ENCODE results near the gene SMC3.

The SMC3 gene

GRCh38 chr10:110644598-110645462 is 77.3 kb downstream of the SMC3 start:
- DNase-seq (ENCODE audit: low spot score), result no peak

GRCh38 chr10:110646417-110647135 is 79.1 kb downstream of the SMC3 start:
- no peak for DNase-seq (ENCODE audit: low spot score)

GRCh38 chr10:110647136-110647430 is 79.6 kb downstream of the SMC3 start:
- DNase-seq (ENCODE audit: low spot score), result no peak

GRCh38 chr10:110648692-110649346 is 81.3 kb downstream of the SMC3 start:
- DNase-seq (ENCODE audit: low spot score), result peak; percentile 13

- no peak for DNase-seq (ENCODE audit: low spot score)
Measured at GRCh38 chr10:110649347-110650264, 82.1 kb downstream of the SMC3 start.

- no peak for DNase-seq (ENCODE audit: low spot score)
Measured at GRCh38 chr10:110650265-110650668, 82.8 kb downstream of the SMC3 start.

GRCh38 chr10:110651044-110651958 is 83.8 kb downstream of the SMC3 start:
- DNase-seq (ENCODE audit: low spot score), result peak; percentile 76

GRCh38 chr10:110652475-110653118 is 85.1 kb downstream of the SMC3 start:
- no peak for DNase-seq (ENCODE audit: low spot score)
